ENCODE results near the gene CLN3. TPM values are rescaled to one million over a fixed set of nuclear protein-coding genes. Genes with fewer than 3 reads are reported as not detected.

CLN3 gene
- 17.1 and 19.0 TPM in 2 replicates for total RNA-seq

DNA sequence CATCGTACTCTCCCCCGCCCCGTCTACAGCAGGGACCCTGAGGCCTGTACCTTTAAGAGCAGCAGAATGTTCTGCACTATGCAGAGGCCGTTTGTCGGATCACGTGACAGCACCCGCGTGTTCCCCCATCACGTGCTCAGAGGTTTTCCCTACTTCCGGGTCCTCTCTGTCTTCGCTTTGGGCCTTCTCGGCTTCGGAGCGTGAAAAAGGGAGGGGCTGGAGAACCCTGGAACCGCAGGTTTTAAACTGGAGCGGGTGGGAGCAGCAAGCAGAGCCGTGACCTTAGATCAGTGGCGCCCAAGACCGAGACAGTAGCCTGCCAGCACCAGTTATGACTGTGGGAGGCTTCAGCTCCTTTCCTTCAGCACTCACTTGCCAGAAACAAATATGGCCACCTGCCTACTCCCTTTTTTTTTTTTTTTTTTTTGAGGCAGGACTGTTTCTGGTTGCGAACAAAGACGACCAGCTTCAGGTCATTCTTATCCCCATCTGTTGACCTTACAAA is at the start of gene CLN3:
Gene CLN3 (minus strand): TSS at position 105 of the 505 bp plus-strand sequence. CDS start 315 bp downstream, outside the sequence.
- peak within 1 kb of the TSS; percentile 96 for H3K4me3 ChIP-seq (ENCODE audit: low read depth, low read length)
- TF ChIP-seq, protein P1, sequence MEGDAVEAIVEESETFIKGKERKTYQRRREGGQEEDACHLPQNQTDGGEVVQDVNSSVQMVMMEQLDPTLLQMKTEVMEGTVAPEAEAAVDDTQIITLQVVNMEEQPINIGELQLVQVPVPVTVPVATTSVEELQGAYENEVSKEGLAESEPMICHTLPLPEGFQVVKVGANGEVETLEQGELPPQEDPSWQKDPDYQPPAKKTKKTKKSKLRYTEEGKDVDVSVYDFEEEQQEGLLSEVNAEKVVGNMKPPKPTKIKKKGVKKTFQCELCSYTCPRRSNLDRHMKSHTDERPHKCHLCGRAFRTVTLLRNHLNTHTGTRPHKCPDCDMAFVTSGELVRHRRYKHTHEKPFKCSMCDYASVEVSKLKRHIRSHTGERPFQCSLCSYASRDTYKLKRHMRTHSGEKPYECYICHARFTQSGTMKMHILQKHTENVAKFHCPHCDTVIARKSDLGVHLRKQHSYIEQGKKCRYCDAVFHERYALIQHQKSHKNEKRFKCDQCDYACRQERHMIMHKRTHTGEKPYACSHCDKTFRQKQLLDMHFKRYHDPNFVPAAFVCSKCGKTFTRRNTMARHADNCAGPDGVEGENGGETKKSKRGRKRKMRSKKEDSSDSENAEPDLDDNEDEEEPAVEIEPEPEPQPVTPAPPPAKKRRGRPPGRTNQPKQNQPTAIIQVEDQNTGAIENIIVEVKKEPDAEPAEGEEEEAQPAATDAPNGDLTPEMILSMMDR (IDR thresholded peaks at IDR 0.05; ENCODE audit: insufficient read depth, low read depth, low read length), result no peak
- DNase-seq (ENCODE audit: low read depth), result peak; percentile 95

GRCh38 chr16:28540346-28540745 is 48.5 kb upstream of the CLN3 start:
- TF ChIP-seq, protein P1 (IDR thresholded peaks at IDR 0.05; ENCODE audit: insufficient read depth, low read depth, low read length), result no peak
- no peak overlapping the region for H3K4me3 ChIP-seq (ENCODE audit: low read depth, low read length)
- DNase-seq (ENCODE audit: low read depth), result no peak

DNA sequence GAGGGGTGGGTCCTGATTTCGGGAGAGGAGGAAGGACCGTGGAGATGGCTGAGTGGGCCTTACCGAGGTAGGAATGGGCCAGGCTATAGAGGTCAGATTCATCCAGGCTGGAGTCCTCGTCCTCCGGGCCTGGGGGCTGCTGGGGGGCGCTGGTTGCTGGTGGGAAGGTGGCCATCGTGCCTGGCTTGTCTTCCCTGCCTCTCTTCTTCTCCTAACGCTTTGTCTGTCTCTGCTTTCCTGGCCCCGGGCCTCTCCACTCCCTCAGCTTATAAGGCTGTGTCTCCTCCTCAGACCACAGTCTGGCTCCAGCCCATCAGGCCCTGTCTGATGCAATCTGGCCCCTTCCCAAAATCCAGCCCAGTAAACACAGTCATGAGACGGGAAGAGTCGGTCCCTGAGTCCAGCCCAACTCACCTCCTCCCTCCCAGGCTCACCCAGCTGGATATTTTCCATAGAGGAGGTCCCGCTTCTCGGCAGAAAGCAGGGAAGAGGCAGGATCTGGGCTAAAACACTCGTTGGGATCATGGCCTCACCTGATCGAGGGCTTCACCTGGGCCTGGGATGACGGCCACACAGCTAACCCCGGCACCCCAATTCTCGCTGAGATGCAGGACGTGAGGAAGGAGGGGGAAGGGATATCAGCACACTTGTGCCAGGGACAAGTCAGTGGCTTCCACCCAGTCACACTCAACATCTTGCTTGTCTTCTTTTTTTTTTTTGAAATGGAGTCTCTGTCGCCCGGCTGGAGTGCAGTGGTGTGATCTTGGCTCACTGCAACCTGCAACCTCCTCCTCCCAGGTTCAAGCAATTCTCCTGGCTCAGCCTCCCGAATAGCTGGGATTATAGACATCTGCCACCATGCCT is 47.1 kb upstream of the CLN3 start, which contains the start of gene NUPR1:
Gene NUPR1 (minus strand): TSS at position 242 of the 864 bp plus-strand sequence. CDS start 67 bp downstream, at position 175.
- peak within 1 kb of the TSS; percentile 78 for H3K4me3 ChIP-seq (ENCODE audit: low read depth, low read length)
- DNase-seq (ENCODE audit: low read depth), result peak; percentile 99
- TF ChIP-seq, protein P1 (IDR thresholded peaks at IDR 0.05; ENCODE audit: insufficient read depth, low read depth, low read length), result no peak

GRCh38 chr16:28537964-28538732 is 46.3 kb upstream of the CLN3 start:
- no peak for DNase-seq (ENCODE audit: low read depth)
- peak overlapping the region; percentile 78 for H3K4me3 ChIP-seq (ENCODE audit: low read depth, low read length)
- TF ChIP-seq, protein P1 (IDR thresholded peaks at IDR 0.05; ENCODE audit: insufficient read depth, low read depth, low read length), result no peak

- H3K4me3 ChIP-seq (ENCODE audit: low read depth, low read length), result peak overlapping the region; percentile 78
- TF ChIP-seq, protein P1 (IDR thresholded peaks at IDR 0.05; ENCODE audit: insufficient read depth, low read depth, low read length), result no peak
- DNase-seq (ENCODE audit: low read depth), result no peak
Measured at GRCh38 chr16:28537076-28537475, 45.2 kb upstream of the CLN3 start.

DNA sequence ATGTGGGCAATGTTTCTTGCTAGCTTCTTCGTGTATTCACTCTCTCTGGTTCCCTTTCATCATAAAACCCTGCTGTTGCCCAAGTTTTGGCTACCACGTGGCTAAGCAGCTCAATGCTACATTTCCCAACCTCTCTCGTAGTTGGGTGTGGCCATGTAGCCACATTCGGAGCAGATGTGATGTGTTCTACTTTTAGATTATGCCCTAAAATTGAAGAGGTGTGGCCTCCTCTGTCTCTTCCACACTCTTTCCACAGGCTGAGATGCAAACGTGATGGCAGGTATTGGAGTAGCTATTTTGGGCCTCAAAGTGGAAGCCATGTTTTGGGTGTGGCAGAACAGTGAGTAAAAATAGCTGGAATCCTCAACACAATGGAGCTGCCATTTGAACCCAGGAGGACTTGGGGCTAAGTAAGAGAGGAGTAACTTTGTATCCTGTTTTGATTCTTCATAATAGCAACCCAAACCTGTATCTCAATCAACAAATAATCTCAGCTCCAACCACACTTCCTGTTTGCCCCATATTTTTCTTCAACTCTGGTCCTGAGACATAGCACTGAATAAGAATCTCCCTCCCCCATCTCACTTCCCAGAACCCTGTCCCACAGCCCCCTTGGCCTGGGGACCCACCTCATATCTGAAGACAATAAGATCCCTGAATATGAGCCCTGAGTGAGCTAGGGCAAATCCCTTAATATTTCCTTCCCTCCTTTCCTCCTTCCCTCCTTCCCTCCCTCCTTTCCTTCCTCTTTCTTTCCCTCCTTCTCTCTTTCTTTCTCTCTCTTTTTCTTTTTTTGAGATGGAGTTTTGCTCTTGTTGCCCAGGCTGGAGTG is 42.9 kb upstream of the CLN3 start:
- TF ChIP-seq, protein P1 (IDR thresholded peaks at IDR 0.05; ENCODE audit: insufficient read depth, low read depth, low read length), result no peak
- peak; percentile 92 for DNase-seq (ENCODE audit: low read depth)
- no peak overlapping the region for H3K4me3 ChIP-seq (ENCODE audit: low read depth, low read length)
